Activated CD8-positive, alpha-beta memory T cell treated with anti-CD3 and anti-CD28 coated beads for 48 hours (primary cell): ENCODE measurements around the gene ZNF135.

ENCODE experiments used
- DNase-seq, 3 experiments: peaks; one replicate each; pipeline ENCODE4 v3.0.0-alpha.2; 2020; ENCODE audit warnings: low read depth in 2 of 3, low spot score in 2 of 3

ZNF135 gene

GRCh38 chr19:58059003-58059670, at the start of gene ZNF135:
ZNF135 (plus strand) TSS chr19:58059282; CDS start chr19:58060003, 721 bp downstream.
- peak; percentile 6 to 22 (median 9) for DNase-seq

- no peak for DNase-seq
Observed at GRCh38 chr19:58009301-58009665, 49.8 kb upstream of the ZNF135 start.

GRCh38 chr19:58009666-58010301, 49.3 kb upstream of the ZNF135 start:
- peak in 2 of 3 experiments; percentile 12 to 37 for DNase-seq

DNA sequence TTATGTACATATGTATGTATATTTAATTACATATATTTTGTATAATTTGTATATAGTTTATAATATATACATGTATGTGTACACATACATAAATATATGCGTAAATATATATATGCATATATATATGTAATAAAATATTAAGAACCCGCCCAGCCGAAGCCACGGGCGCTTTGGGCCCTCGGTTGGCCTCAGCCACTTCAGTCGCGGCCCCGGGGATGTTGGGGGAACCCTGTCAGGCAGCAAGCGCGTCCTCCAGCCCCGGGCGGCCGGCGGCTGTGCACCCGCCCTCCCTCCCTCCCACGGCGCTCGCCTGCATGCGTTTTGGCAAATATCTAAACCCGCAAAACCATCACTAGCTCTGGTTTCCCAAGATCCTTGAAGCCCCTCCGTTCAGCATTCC, 48.6 kb upstream of the ZNF135 start:
- no peak for DNase-seq

GRCh38 chr19:58014141-58014540, 44.9 kb upstream of the ZNF135 start:
- no peak for DNase-seq

DNA sequence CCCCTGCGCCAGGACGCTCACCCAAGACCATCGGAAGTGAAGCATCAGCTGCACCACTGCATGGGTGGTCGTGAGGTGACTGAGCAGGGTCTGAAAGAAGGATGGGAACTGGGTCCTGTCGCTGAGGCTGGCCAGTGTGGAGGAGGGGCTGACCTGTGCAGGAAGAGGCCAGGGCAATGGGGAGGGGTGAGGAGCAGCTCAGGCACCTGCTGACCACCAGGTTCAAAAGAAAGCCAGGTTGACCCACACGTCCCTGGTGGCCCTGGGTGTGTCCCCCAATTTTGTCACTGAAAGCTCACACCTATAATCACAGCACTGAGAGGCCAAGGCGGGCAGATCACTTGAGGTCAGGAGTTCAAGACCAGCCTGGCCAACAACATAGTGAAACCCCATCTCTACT, 39.0 kb upstream of the ZNF135 start:
- DNase-seq = no peak

- no peak for DNase-seq
Observed at GRCh38 chr19:58021541-58022282, 37.4 kb upstream of the ZNF135 start.

DNA sequence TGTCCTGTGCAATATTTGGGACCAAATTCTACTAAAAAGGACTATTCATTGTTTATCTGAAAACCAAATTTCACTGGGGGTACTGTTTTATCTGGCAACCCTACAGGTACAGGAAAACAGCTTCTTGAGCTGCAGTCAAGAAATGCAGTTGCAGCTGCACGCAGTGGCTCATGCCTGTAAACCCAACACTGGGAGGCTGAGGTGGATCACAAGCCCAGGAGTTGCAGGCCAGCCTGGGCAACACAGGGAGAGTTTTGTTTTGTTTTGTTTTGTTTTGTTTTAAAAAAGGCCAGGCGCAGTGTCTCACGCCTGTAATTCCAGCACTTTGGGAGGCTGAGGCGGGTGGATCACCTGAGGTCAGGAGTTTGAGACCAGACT, 36.8 kb upstream of the ZNF135 start:
- DNase-seq = no peak

- no peak for DNase-seq
Observed at GRCh38 chr19:58024661-58025060, 34.4 kb upstream of the ZNF135 start.

GRCh38 chr19:58033741-58034476, 25.2 kb upstream of the ZNF135 start, which contains the start of gene ZSCAN1:
ZSCAN1 (plus strand) TSS chr19:58034025; CDS start chr19:58037837, 3,812 bp downstream.
- DNase-seq = no peak

DNA sequence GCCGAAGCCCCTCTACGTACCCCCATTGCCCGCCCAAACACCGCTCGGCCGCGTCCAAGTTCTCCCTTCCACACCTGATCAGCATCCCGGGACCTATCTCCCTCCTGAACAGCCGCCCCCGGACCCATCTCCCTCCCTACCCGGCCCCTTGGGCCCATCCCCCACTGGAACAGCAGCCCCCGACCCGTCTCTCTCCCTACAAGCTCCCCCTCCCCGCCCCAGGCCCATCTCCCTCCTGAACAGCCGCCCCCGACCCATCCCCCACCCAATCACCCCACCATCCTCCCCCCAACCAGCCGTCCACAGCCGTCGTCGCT, 24.6 kb upstream of the ZNF135 start:
- DNase-seq = no peak

GRCh38 chr19:58035863-58036262, 23.2 kb upstream of the ZNF135 start:
- DNase-seq = no peak

GRCh38 chr19:58037927-58038687, 21.0 kb upstream of the ZNF135 start:
- no peak for DNase-seq

DNA sequence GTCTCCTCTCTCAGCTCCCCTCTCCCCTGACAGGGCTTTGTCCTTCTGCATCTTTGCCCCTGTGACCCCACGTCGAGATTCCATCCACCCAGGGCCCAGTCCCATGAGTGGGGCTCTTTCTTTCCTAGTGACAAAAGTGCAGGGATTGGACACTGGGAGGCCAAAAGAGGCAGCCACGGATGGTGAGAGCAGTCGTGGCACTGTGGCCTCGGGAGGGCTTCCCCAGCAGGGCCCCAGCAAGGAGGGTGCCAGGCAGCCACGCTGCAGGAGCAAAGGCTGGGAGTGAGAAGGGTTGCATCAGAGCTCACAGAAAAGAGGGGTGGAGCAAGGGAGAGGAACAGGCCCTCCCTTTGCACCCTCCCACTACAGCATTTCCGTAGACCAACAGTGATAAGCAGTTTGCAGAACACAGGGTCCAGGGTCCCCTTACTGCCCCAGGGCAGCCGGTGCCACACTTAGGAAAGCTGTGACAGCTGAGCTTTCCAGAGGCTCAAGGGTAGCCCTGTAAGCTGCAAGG, 20.3 kb upstream of the ZNF135 start:
- DNase-seq = no peak

- DNase-seq = no peak
Observed at GRCh38 chr19:58040751-58041525, 18.1 kb upstream of the ZNF135 start.

DNA sequence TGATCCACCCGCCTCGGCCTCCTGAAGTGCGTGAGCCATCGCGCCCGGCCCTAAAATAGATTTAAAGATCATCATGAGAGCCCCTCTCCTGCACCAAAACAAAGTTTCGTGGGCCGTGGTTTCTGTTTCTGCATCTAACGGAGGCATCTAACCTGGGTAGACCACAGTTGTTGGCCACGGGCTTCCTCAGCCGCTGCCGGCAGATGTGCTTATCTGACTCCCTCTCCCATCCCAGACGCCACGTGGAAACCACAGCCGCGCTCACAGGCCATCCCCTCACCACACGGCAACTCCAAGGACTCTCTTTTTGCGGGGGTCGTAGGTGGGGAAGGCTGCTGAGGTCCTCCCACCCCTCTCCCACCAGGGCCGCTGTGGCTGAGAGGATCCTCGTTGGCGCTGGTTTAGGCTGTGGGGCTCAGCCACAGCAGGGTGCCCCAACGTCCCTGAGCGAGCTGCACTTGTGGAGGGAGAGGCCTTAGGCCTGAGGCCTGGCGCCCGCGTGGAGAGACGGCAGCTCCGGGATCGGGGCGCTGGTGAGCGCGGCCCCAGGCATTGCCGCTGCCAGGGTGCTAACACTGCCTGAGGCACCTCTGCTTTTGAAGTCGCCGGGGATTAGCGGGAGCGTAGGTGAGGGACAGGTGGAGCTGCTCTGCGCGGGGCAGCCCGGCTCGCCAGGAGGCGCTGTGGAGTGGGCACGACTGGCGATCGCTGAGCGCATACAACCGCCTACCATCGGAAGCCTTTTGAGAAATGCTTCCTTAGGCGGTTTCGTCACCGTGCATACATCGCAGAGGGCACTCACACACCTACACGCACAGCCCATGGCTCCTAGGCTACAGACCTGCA, 16.4 kb upstream of the ZNF135 start:
- DNase-seq = no peak

DNA sequence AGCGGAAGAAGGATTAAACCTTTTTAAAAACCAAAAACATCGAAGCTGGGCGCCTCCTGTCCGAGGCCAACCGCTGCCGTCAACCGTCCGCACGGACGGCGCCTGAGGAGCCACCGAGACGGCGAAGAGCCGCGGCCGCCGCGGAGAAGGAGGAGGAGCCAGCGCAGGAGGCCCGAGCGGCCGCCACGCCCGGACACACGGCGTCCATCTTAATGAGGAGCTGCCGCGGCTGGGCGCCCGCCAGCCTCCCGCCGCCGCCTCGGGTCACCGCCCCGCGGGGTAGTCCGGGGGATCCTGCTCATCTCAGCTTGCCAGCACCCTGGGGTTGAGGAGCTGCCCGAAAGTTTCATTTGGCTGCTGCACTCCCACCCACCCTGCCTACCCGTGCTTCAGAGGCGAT, 14.7 kb upstream of the ZNF135 start:
- no peak for DNase-seq

- no peak for DNase-seq
Observed at GRCh38 chr19:58044886-58045285, 14.2 kb upstream of the ZNF135 start.

GRCh38 chr19:58045411-58046050, 13.6 kb upstream of the ZNF135 start:
- DNase-seq = no peak
